ENCODE data around the gene SCG5. TPM values are rescaled to one million over a fixed set of nuclear protein-coding genes. Genes with fewer than 3 reads are reported as not detected.

The SCG5 gene
- polyA plus RNA-seq, 1 experiment: 9.4 TPM

- POLR2A ChIA-PET: no interaction called here
- CTCF ChIA-PET: interaction anchor here (0.9 kb wide), 1 partner anchor 58 kb away, joined by 3 read pairs; no protein-coding TSS in a partner anchor
- Histone ChIP-seq H3K36me3 (ENCODE audit: control insufficient read depth, insufficient read depth, low read length) (peaks cover 26% of the 10 kb centered on the region), H3K4me3 (ENCODE audit: low read depth, low read length) (no peak overlapping the region), H3K27me3 (ENCODE audit: control insufficient read depth, insufficient read depth, low read length) (no peaks in the 10 kb centered on the region)
- TF ChIP-seq CTCF (IDR thresholded peaks at IDR 0.05; ENCODE audit: insufficient read depth, low read depth, low read length): no peak
- no peak for DNase-seq (ENCODE audit: low read depth)
These were observed 91.8 kb downstream of the SCG5 start for GRCh38 chr15:32733281-32733680.

DNA sequence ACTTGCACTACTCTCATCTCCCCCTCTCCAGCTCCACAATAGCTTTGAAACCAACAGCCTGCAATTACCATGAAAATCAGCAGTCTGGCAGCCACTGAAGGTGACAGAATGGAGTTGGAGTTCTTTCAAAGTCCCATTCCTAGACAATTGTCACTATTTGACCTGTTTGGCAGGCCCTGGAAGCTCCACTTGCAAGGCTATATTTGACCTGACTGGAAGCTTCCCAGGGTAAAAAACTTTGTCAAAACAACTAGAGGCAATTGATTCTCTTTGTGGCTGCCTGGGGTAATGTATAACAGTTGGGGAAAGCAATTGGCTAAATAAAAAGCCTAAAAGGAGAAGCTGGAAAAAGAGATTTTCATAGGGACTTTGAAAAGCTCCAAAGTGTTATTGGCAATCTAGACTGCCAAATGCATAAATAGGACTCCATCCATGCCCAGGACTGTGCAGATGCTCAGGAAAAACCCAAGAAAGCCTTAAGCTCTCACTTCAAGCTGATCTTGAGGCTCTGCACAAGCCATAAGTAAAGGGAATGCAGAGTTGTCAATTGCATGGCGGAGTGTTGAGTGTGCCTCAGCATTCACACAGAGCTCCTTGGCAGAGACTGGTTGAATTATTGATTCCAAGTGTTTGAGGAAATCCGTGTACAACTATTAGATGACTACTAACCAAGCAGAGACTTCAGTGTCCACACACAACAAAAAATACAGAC, 94.6 kb downstream of the SCG5 start:
- DNase-seq (ENCODE audit: low read depth): no peak
- no peak for TF ChIP-seq CTCF (IDR thresholded peaks at IDR 0.05; ENCODE audit: insufficient read depth, low read depth, low read length)
- Histone ChIP-seq H3K4me3 (ENCODE audit: low read depth, low read length) (no peak overlapping the region), H3K36me3 (ENCODE audit: control insufficient read depth, insufficient read depth, low read length) (peaks cover 18% of the 10 kb centered on the region), H3K27me3 (ENCODE audit: control insufficient read depth, insufficient read depth, low read length) (no peaks in the 10 kb centered on the region)
- ChIA-PET POLR2A (no interaction called here), CTCF (interaction anchor here (1.4 to 3.5 kb wide), 2 partner anchors 51 to 74 kb away, joined by 4 to 13 read pairs; no protein-coding TSS in a partner anchor)

DNA sequence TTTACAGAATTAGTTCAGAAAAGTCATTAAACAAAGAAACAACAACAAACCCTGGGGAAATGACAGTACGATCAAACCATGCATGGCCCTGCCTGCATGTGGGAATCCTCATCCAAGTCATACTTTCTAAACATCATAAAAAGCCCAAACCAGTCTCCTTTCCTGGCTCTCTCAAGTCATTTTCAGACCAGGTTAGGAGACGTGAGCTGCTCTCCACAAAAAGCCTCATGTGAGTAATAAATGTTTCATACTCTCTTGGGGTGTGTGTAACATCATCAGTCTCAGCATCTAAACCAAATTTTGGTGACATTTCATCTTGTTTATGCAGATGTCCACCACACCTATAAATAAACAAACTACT, 95.2 kb downstream of the SCG5 start:
- ChIA-PET POLR2A (no interaction called here), CTCF (interaction anchor here (1.4 to 3.5 kb wide), 2 partner anchors 51 to 74 kb away, joined by 4 to 13 read pairs; no protein-coding TSS in a partner anchor)
- Histone ChIP-seq H3K4me3 (ENCODE audit: low read depth, low read length) (no peak overlapping the region), H3K36me3 (ENCODE audit: control insufficient read depth, insufficient read depth, low read length) (peaks cover 14% of the 10 kb centered on the region), H3K27me3 (ENCODE audit: control insufficient read depth, insufficient read depth, low read length) (no peaks in the 10 kb centered on the region)
- TF ChIP-seq CTCF (IDR thresholded peaks at IDR 0.05; ENCODE audit: insufficient read depth, low read depth, low read length): no peak
- no peak for DNase-seq (ENCODE audit: low read depth)

DNA sequence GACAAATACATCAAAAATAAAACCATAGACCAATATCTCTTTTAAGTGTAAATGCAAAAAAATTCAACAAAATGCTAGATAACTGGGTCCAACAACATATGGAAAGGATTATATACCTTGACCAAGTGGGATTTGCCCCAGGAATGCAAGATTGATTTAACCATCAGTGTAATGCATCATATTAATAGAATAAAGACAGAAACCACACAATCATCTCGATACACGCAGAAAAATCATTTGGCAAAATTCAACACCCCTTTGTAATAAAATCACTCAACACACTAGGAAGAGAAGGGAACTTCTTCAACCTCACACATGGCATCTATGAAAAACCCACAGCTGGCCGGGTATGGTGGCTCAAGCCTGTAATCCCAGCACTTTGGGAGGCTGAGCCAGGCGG, 95.8 kb downstream of the SCG5 start:
- no peak for DNase-seq (ENCODE audit: low read depth)
- POLR2A ChIA-PET: no interaction called here
- TF ChIP-seq CTCF (IDR thresholded peaks at IDR 0.05; ENCODE audit: insufficient read depth, low read depth, low read length): no peak
- Histone ChIP-seq H3K27me3 (ENCODE audit: control insufficient read depth, insufficient read depth, low read length) (no peaks in the 10 kb centered on the region), H3K36me3 (ENCODE audit: control insufficient read depth, insufficient read depth, low read length) (peaks cover 10% of the 10 kb centered on the region), H3K4me3 (ENCODE audit: low read depth, low read length) (no peak overlapping the region)
- CTCF ChIA-PET: interaction anchor here (3.5 kb wide), 1 partner anchor 75 kb away, joined by 13 read pairs; no protein-coding TSS in a partner anchor

- DNase-seq (ENCODE audit: low read depth): no peak
- Histone ChIP-seq H3K36me3 (ENCODE audit: control insufficient read depth, insufficient read depth, low read length) (peaks cover 8% of the 10 kb centered on the region), H3K27me3 (ENCODE audit: control insufficient read depth, insufficient read depth, low read length) (no peaks in the 10 kb centered on the region), H3K4me3 (ENCODE audit: low read depth, low read length) (no peak overlapping the region)
- CTCF ChIA-PET: interaction anchor here (0.7 to 1.1 kb wide), 2 partner anchors 18 to 256 kb away, joined by 3 to 4 read pairs; no protein-coding TSS in a partner anchor
- TF ChIP-seq CTCF (IDR thresholded peaks at IDR 0.05; ENCODE audit: insufficient read depth, low read depth, low read length): no peak
- POLR2A ChIA-PET: no interaction called here
These were observed 97.2 kb downstream of the SCG5 start for GRCh38 chr15:32738666-32739065.
